Activated naive CD8-positive, alpha-beta T cell treated with anti-CD3 and anti-CD28 coated beads for 36 hours (primary cell): Measurements from ENCODE around the gene ADAM12. TPM values are rescaled to one million over a fixed set of nuclear protein-coding genes. Genes with fewer than 3 reads are reported as not detected.
"Not testable (repeated sequence)": the region's sequence is repeated elsewhere in the genome, so short reads cannot be mapped to it uniquely, and the experiment has no call there.

Experiments
- DNase-seq: peaks from one replicate; pipeline ENCODE4 v3.0.0; 2021
- H3K27ac Mint-ChIP-seq: one replicate; pipeline ENCODE4 v1.8.0; 2022; ENCODE audit warnings: mild to moderate bottlenecking, moderate library complexity, mixed read lengths
- H3K27me3 Mint-ChIP-seq: one replicate; pipeline ENCODE4 v1.8.0; 2022; ENCODE audit warnings: mild to moderate bottlenecking, mixed read lengths
- H3K36me3 Mint-ChIP-seq: one replicate; pipeline ENCODE4 v1.8.0; 2021; ENCODE audit warnings: mild to moderate bottlenecking, mixed read lengths
- H3K4me1 Mint-ChIP-seq: one replicate; pipeline ENCODE4 v1.8.0; 2021; ENCODE audit warnings: mixed read lengths
- H3K4me3 Mint-ChIP-seq: one replicate; pipeline ENCODE4 v1.8.0; 2022; ENCODE audit warnings: mild to moderate bottlenecking, moderate library complexity, mixed read lengths
- H3K9me3 Mint-ChIP-seq: one replicate; pipeline ENCODE4 v1.8.0; 2022; ENCODE audit warnings: mixed read lengths
- total RNA-seq, 2 experiments: library from RNA; stranded (reverse); gene quantifications; one replicate each; pipeline ENCODE4 v1.2.3, GENCODE V29; 2021

Gene ADAM12
- total RNA-seq, 2 experiments from 2014 or later, result 0.08 TPM; not detected in 1

DNA sequence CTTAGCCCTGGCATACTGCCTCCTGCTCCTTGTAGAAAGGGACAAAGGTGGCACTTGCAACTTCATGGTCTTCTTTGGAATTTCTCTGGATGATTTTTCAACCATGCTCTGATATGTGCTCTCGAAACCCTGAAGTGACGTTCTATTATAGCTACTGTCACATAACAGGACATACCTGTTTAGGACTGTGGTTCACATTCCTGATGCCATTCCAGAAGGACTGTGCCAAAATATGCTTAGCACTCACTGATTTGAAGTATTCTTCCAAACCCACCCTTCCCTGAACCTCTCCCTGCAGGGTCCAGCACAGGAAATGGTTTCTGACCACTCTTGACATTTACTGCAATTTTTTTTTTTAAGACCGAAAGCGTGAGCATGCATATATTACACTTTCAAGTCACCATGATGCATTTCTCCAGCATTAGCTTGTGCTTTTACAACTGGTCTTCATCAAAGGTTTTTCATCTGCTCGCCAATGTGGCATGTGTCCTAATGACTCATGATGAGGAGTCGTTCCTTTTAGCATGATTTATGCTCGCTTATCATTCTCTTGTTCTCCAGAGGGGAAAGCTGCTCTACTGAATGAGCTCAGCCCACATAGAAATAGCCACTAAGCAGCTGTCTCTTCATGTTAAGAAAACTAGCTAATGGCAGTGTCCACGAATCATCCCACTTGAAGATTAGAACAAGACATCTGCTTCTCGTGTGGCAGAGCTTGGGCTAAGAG, 135.2 kb downstream of the ADAM12 start:
- Mint-ChIP-seq H3K9me3 (peaks cover 8% of the 10 kb centered on the region), H3K27me3 (no peaks in the 10 kb centered on the region), H3K36me3 (no peaks in the 10 kb centered on the region), H3K4me1 (no peaks in the 10 kb centered on the region), H3K27ac (no peak overlapping the region), H3K4me3 (no peak overlapping the region)
- no peak for DNase-seq

DNA sequence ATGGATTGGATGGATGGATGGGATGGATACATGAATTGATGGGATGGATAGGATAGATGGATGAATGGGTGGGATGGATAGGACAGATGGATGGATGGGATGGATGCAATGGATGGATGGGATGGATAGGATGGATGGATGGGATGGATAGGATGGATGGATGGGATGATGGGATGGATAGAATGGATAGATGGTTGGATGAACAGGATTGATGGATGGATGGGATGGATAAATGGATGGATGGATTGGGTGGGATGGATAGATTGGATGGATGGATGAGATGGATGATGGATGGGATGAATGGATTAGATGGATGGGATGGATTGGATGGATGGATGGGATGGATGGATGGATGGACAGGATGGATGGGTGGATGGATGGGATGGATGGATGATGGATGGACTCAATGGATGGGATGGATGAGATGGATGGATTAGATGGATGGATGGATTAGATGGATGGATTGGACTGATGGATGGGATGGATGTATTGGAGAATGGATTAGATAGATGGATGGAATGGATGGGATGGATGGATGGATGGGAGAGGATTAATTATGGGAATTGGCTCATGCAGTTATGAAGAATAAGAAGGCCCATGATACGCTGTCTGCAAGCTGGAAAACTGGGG, 136.4 kb downstream of the ADAM12 start:
- Mint-ChIP-seq H3K4me3 (no peak overlapping the region), H3K9me3 (peaks cover 8% of the 10 kb centered on the region), H3K4me1 (no peaks in the 10 kb centered on the region), H3K27me3 (no peaks in the 10 kb centered on the region), H3K36me3 (no peaks in the 10 kb centered on the region), H3K27ac (no peak overlapping the region)
- no peak for DNase-seq

DNA sequence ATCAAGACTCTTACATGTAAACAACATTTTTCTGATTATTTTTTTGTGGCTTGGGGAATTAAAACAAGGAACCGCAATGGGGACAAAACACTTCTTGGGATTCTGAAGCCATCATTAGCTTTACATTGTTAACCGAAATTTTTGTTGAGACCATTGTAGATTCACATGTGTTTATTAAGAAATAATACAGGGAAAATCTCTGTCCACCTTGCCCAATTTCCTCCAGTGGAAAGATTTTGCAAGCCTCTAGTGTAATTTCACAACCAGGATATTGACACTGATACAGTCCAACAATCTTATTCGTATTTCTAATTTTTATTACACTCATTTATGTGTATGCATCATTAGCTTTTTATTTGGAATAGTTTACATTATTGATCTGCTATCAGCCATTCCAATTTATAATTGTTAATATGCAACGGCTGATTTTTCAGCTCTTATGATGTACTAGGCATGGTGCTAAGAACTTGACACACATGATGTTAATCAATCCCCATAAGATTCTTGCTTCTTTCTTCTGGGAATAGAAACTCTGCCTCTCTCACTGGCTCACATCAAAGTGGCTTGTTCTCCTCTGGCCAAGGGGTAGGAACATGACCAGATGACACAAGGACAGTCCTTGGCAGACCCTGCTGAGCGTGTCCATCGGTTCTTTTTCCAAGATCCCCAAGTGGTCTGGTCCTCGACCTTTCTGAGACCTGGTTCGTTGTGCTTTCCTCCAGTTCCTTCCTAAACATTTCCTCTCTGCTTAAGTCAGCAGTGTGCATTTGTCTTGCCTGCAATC, 137.6 kb downstream of the ADAM12 start:
- Mint-ChIP-seq H3K27me3 (no peaks in the 10 kb centered on the region), H3K9me3 (peaks cover 8% of the 10 kb centered on the region), H3K4me1 (no peaks in the 10 kb centered on the region), H3K36me3 (no peaks in the 10 kb centered on the region), H3K4me3 (no peak overlapping the region), H3K27ac (no peak overlapping the region)
- DNase-seq, result no peak

DNA sequence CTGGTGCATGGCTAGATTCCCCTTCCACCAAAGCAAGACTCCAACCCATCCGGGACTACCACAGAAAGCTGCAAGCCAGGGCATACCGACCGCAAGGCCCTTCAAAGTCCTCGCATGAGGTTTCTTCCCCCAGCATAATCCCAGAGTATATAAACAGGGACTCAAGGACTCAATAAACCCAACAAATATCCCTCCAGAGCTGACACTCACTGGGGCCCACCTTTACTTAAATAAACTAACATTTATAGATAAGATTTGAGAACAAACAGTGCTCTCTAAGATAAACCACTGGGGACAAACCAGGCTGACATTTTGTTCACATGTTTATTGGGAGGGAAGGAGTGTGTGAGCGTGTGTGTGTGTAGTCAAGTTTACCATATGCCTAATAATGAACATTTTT, 138.2 kb downstream of the ADAM12 start:
- peaks cover 8% of the 10 kb centered on the region for H3K9me3 Mint-ChIP-seq
- no peaks in the 10 kb centered on the region for H3K4me1 Mint-ChIP-seq
- H3K27ac Mint-ChIP-seq, result no peak overlapping the region
- no peak overlapping the region for H3K4me3 Mint-ChIP-seq
- no peaks in the 10 kb centered on the region for H3K36me3 Mint-ChIP-seq
- DNase-seq, result no peak
- no peaks in the 10 kb centered on the region for H3K27me3 Mint-ChIP-seq

DNA sequence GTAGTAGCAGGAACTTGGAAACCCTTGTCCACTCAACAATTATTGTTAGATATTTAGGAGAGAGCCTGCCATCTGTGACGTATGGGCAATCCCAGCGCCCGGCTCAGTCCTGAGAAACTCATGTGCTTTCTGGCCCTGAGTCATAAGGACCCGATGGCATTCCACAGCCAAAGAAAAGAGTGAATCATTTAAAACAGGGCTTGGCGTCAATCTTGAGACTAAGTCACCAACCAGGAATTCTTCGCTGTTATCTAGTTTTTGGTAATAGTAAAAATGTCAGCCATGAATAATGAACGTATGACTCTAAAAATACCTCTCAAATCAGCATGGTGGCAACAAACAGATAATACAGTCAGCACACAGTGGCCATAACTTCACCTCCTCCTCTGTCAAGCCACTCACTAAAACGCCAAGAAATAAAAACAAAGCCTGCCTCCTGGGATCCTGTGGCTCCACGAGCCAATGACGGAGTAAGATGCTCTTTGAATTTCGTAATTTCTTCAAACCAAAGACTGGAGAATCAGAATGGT, 140.8 kb downstream of the ADAM12 start:
- Mint-ChIP-seq H3K9me3 (peaks cover 8% of the 10 kb centered on the region), H3K4me1 (no peaks in the 10 kb centered on the region), H3K27me3 (no peaks in the 10 kb centered on the region), H3K27ac (no peak overlapping the region), H3K4me3 (no peak overlapping the region), H3K36me3 (no peaks in the 10 kb centered on the region)
- no peak for DNase-seq

DNA sequence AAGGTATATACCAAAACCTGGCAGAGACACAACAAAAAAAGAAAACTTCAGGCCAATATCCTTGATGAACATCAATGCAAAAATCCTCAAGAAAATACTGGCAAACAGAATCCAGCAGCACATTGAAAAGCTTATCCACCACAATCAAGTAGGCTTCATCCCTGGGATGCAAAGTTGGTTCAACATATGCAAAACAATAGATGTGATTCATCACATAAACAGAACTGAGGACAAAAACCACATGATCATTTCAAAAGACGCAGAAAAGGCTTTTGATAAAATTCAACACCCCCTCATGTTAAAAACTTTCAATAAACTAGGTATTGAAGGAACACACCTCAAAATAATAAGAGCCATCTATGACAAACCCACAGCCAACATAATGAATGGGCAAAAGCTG, 141.9 kb downstream of the ADAM12 start:
- H3K4me3 Mint-ChIP-seq, H3K27me3 Mint-ChIP-seq, H3K27ac Mint-ChIP-seq, H3K9me3 Mint-ChIP-seq, H3K4me1 Mint-ChIP-seq, DNase-seq, H3K36me3 Mint-ChIP-seq: not testable (repeated sequence)

DNA sequence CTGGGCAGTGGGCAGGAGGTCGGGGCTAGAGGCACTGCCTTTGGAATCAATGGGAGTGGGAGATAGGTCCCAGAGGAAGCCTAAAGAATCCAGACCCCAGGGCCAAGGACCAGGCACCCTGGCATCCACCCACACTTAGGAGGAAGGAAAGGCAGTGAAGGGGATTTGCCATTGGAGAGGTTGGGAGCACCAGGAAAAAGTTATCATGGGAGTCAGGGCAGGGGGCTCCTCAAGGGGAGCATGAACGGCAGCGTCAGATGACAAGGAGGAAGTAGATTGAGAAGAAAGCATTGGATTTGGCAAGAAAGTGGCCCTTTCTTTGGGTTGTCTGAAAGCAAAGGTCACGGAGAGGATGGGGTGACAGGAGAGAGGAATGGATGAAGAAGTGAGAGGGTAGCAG, 142.8 kb downstream of the ADAM12 start:
- DNase-seq, result no peak
- Mint-ChIP-seq H3K27me3 (no peaks in the 10 kb centered on the region), H3K4me1 (no peaks in the 10 kb centered on the region), H3K27ac (no peak overlapping the region), H3K36me3 (no peaks in the 10 kb centered on the region), H3K4me3 (no peak overlapping the region), H3K9me3 (no peaks in the 10 kb centered on the region)

DNA sequence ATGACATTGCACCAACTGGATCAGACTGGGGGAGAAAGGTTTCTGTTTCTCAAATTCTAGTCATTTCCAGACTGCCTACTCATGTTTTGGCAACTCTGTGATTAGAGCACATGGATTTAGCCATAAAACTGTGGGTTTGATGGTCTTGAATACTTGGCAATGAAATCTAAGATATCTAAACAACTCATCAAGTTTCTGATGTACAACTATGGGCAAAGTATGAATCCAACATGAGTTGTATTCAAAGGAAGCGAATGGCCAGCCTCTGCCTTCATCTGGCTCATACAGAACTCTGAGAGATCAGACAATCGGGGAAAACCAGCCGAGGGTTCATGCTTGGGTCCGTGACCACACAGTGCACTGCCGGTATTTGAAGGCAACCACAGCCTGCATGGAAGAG, 144.3 kb downstream of the ADAM12 start:
- Mint-ChIP-seq H3K4me3 (no peak overlapping the region), H3K27ac (no peak overlapping the region), H3K9me3 (no peaks in the 10 kb centered on the region), H3K27me3 (no peaks in the 10 kb centered on the region), H3K36me3 (no peaks in the 10 kb centered on the region), H3K4me1 (no peaks in the 10 kb centered on the region)
- DNase-seq, result no peak

DNA sequence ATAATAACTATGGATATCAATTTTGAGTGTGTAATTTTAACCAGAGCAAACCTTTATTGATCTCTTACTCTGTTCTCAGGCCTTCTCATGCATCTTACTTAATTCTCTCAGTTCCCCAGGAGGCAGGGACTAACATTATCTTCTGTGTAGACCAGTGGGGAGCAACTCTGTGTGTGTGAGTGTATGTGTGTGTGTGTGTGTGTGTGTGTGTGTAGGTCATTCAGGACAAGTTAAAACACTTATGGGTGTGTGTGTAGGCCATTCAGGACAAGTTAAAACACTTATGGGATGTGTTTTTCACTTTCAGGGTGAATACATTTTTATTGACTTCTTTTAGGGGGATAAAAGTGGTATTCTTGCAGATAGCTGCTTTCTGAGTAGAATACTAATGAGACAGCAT, 145.0 kb downstream of the ADAM12 start:
- DNase-seq, result no peak
- Mint-ChIP-seq H3K27ac (no peak overlapping the region), H3K4me3 (no peak overlapping the region), H3K9me3 (no peaks in the 10 kb centered on the region), H3K36me3 (no peaks in the 10 kb centered on the region), H3K4me1 (no peaks in the 10 kb centered on the region), H3K27me3 (no peaks in the 10 kb centered on the region)

DNA sequence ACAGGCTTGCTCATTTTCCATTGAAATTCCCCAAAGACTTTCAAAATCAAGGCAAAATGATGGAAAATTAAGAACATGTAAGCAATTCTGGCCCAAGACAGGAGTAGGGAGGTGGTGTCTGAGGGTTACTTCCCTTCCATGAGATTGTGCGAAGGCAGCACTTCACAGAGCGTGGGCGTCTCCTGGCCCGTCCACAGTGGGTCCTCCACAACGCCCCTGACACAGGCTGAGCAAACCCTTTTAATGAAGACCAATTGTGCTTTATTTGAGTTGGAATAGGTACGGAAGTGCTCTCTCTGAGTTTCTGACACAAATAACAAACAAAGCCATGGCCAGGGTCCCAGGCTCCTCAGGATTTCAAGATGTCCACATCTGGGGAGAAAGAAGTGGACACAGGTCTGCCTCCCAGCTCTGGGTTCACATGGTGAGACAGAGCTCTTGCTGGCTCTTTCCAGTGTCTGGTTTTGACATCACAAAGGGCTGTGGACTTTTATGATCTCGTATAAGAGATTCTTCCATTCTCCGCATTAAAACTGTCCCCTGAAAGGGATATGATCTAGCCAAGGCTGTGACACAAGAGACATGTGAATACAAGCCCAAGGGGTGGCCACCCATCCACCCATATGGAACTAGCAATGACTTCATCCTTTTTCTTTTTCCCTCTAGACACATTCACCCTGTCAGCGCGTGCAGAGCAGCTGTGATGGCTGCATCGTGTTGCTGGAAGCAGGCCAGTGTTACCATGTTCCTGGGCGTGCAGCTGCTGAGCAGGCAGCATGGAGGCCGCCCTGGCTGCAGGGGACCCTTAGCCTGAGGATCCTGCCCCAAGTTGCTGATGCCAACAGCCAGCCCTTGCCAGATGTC, 145.6 kb downstream of the ADAM12 start:
- Mint-ChIP-seq H3K27ac (no peak overlapping the region), H3K4me3 (no peak overlapping the region), H3K4me1 (no peaks in the 10 kb centered on the region), H3K9me3 (no peaks in the 10 kb centered on the region), H3K27me3 (no peaks in the 10 kb centered on the region), H3K36me3 (no peaks in the 10 kb centered on the region)
- no peak for DNase-seq

DNA sequence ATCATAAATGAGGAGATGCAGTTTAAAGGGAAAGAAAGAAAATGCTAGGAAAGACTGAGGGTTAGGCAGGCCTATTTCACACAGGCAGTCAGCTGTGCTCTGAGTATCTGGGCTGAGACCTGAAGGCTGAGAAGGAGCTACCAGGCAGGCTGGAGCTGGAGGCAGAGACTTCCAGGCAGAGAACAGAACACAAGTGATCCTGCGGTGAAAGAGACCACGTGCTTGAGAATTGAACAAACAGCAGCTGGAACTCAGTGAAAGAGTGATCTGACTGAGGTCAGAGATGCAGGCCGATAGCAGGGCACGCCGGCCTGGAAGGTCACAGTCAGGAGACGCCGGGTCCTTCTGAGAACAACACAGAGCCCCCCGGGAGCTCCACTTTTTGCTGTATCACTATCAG, 147.8 kb downstream of the ADAM12 start:
- no peak overlapping the region for H3K4me3 Mint-ChIP-seq
- H3K9me3 Mint-ChIP-seq, result peaks cover 8% of the 10 kb centered on the region
- no peaks in the 10 kb centered on the region for H3K27me3 Mint-ChIP-seq
- no peaks in the 10 kb centered on the region for H3K4me1 Mint-ChIP-seq
- no peak overlapping the region for H3K27ac Mint-ChIP-seq
- H3K36me3 Mint-ChIP-seq, result no peaks in the 10 kb centered on the region
- DNase-seq, result no peak

DNA sequence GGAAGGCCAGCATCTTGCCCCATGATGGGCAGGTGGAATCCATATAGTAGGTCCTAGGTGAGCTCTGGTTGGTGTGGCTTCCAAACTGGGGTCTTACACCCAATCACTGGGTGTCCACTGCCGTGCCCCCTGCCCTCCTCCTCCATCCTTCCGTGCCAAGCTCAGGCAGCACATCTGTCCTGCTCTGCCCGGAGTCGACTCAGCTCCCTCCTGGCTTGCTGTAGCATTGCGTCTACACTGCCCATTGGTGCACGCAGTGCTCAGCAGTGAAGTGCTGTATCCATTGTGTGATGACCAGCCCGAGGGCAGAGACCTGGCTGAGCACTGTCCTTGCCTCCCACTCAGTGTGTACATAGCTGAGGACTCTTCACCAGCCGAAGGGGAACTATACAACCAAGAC, 148.4 kb downstream of the ADAM12 start:
- no peak overlapping the region for H3K27ac Mint-ChIP-seq
- H3K27me3 Mint-ChIP-seq, result no peaks in the 10 kb centered on the region
- H3K36me3 Mint-ChIP-seq, result no peaks in the 10 kb centered on the region
- DNase-seq, result no peak
- H3K4me3 Mint-ChIP-seq, result no peak overlapping the region
- peaks cover 8% of the 10 kb centered on the region for H3K9me3 Mint-ChIP-seq
- no peaks in the 10 kb centered on the region for H3K4me1 Mint-ChIP-seq

DNA sequence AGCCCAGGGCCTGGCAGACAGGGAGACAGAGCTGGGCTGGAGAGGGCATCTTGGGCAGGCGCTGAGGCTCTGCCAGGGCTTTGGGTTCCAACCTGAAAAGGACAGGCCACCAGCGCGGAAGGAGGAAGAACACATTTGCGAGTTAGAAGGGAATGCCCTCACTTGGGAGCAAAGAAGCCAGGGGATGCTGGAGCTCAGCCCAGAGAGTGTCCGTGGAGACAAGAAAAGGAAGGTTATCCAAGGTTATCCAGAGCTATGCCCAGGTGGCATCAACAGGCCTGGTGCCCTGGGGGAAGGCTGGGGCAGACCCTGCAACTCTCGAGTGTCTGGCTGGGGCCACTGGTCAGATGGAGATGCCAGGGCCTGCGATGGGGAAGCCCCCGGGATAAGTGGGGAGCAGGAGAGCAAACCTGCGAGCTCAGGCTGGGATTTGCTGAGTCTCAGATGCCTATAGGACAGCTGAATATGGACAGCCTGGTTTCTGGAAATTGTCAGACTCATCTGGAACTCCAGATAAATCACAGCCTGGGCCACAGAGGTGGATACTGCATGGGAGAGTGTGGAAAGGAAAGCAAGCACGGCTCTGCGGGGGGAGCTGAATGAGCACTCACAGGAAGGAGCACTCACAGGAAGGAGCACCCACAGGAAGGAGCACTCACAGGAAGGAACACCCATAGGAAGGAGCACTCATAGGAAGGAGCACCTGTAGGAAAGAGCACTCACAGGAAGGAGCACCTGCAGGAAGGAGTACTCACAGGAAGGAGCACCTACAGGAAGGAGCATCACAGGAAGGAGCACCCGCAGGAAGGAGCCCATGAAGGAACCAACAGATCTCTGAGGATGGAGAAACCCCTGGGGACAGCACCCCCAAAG, 152.1 kb downstream of the ADAM12 start:
- H3K27me3 Mint-ChIP-seq, result peaks cover 12% of the 10 kb centered on the region
- no peak overlapping the region for H3K27ac Mint-ChIP-seq
- no peak overlapping the region for H3K4me3 Mint-ChIP-seq

More for the DNA sequence above, 152.1 kb downstream of the ADAM12 start:
- no peak for DNase-seq
- Mint-ChIP-seq H3K4me1 (no peaks in the 10 kb centered on the region), H3K36me3 (no peaks in the 10 kb centered on the region), H3K9me3 (peaks cover 8% of the 10 kb centered on the region)
